Mucosa of rectum (tissue), 2 donors: Measurements from ENCODE around the gene CRKL.

Source experiments
- H3K27ac ChIP-seq, 2 donors: one replicate each; pipeline ENCODE4 v1.7.0; 2013; ENCODE audit warnings: inconsistent platforms in 2 of 2, low read depth in 2 of 2, low read length in 2 of 2
- H3K27me3 ChIP-seq, 2 donors: one replicate each; pipeline ENCODE4 v1.7.0; 2013; ENCODE audit warnings: low read length in 2 of 2; ENCODE audit not compliant: control insufficient read depth in 2 of 2, insufficient read depth in 2 of 2
- H3K36me3 ChIP-seq, 2 donors: one replicate each; pipeline ENCODE4 v1.7.0; 2013; ENCODE audit warnings: low read length in 2 of 2; ENCODE audit not compliant: control insufficient read depth in 2 of 2, insufficient read depth in 2 of 2
- H3K4me1 ChIP-seq, 2 donors: one replicate each; pipeline ENCODE4 v1.7.0; 2013; ENCODE audit warnings: low read length in 2 of 2, mild to moderate bottlenecking in 1 of 2; ENCODE audit not compliant: control insufficient read depth in 2 of 2, insufficient read depth in 2 of 2
- H3K4me3 ChIP-seq, 2 donors: one replicate each; pipeline ENCODE4 v1.7.0; 2013; ENCODE audit warnings: low read length in 2 of 2
- H3K9ac ChIP-seq, 2 donors: one replicate each; pipeline ENCODE4 v1.7.0; 2013; ENCODE audit warnings: low read length in 2 of 2, low read depth in 1 of 2, mild to moderate bottlenecking in 1 of 2
- H3K9me3 ChIP-seq, 2 donors: one replicate each; pipeline ENCODE4 v1.7.0; 2013; ENCODE audit warnings: low read length in 2 of 2; ENCODE audit not compliant: control insufficient read depth in 2 of 2
- donor health status: healthy.
- donor health status: Normal muscosa, but diverticular disease.

The CRKL gene, protein sequence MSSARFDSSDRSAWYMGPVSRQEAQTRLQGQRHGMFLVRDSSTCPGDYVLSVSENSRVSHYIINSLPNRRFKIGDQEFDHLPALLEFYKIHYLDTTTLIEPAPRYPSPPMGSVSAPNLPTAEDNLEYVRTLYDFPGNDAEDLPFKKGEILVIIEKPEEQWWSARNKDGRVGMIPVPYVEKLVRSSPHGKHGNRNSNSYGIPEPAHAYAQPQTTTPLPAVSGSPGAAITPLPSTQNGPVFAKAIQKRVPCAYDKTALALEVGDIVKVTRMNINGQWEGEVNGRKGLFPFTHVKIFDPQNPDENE

DNA sequence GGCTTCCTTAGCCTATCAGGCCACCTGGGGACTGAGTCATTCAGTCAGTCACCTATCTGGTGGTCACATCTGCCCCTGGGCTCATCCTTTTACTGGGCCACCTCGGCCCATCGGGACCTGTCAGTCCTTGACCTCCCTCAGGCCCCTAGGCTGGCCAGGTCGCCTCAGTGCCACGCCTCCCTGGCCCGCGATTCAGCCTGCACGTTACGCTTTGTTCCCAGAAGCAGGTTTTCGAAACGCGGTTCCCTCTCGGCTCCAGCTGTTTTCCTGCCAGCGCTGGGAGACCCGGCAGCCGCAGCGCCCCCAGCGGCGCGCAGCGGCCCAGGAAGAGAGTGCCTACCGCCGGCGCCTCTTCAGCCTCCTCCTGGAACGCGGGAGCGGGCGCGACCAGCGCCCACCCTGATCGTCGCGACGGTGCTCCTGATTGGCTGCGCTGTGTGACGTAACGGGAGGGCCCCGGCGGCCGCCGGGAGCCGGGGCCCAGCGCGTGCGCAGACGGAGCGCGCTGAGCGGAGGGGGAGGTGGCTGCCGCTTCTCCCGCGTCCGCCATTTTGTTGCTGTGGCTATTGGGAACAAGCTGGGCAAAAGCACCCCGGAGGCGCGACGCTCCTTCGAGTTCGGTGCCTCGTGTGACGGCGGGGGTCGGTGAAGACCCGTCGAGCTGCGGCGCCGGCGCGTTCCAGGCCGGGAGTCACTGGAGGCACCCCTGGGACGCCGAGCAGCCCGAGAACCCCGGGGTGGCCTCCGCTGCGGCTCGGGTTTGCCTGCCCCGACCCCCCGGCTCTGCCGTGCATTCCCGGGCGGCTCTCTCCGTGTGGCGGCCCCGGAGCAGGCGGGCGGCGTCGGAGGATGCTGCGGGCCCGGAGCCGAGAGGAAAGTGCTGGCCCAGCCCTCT is at the start of gene CRKL:
Gene CRKL, plus strand, starts transcription at position 492 of the 895 bp plus-strand sequence. CDS start 528 bp downstream, outside the sequence.
- H3K9ac ChIP-seq = peak within 1 kb of the TSS; percentile 93 to 99

GRCh38 chr22:20868025-20868962 is 48.9 kb upstream of the CRKL start:
- peaks cover 12 to 16% of the 10 kb centered on the region in 2 donors for H3K36me3 ChIP-seq
- H3K4me3 ChIP-seq = no peak overlapping the region
- no peaks in the 10 kb centered on the region for H3K27me3 ChIP-seq
- peak overlapping the region in 1 of 2 donors; percentile 25 for H3K9ac ChIP-seq
- H3K4me1 ChIP-seq = peaks cover 24 to 26% of the 10 kb centered on the region in 2 donors
- peak overlapping the region; percentile 89 to 90 for H3K27ac ChIP-seq
- H3K9me3 ChIP-seq = no peaks in the 10 kb centered on the region

More for the DNA sequence above, at the start of gene CRKL:
- Histone ChIP-seq H3K27ac (peak within 1 kb of the TSS; percentile 96 to 97), H3K9me3 (no peaks in the 10 kb centered on the region), H3K4me3 (peak within 1 kb of the TSS; percentile 97 to 99), H3K27me3 (no peaks in the 10 kb centered on the region), H3K4me1 (peaks cover 20% of the 10 kb centered on the region in 2 donors), H3K36me3 (no peaks in the 10 kb centered on the region)

GRCh38 chr22:20869234-20869633 is 48.0 kb upstream of the CRKL start:
- H3K27ac ChIP-seq = no peak overlapping the region

DNA sequence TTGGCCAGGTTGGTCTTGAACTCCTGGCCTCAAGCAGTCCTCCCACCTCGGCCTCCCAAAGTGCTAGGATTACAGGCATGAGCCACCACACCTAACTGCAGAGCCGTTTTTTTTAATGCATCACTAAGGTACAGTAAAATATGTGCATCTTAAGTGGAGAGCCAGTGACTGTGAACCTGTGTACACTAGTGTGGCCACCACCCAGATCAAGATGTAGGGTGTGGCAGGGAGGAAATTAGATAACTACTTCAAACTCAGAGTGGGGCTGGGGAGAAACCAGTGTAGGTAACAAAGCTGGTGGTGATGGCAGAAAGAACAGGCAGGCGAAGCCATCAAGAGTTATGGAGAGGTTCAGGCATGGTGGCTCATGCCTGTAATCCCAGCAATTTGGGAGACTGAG is 44.0 kb upstream of the CRKL start:
- no peaks in the 10 kb centered on the region for H3K9me3 ChIP-seq
- H3K4me1 ChIP-seq = peaks cover 2% of the 10 kb centered on the region in 2 donors
- H3K9ac ChIP-seq = no peak overlapping the region
- peaks cover 17 to 20% of the 10 kb centered on the region in 2 donors for H3K36me3 ChIP-seq
- H3K4me3 ChIP-seq = no peak overlapping the region
- H3K27me3 ChIP-seq = no peaks in the 10 kb centered on the region
- no peak overlapping the region for H3K27ac ChIP-seq

More at GRCh38 chr22:20869234-20869633, 48.0 kb upstream of the CRKL start:
- no peak overlapping the region for H3K9ac ChIP-seq
- H3K4me1 ChIP-seq = peaks cover 24 to 26% of the 10 kb centered on the region in 2 donors
- H3K4me3 ChIP-seq = no peak overlapping the region
- no peaks in the 10 kb centered on the region for H3K27me3 ChIP-seq
- peaks cover 11 to 15% of the 10 kb centered on the region in 2 donors for H3K36me3 ChIP-seq
- no peaks in the 10 kb centered on the region for H3K9me3 ChIP-seq

GRCh38 chr22:20875296-20875695 is 41.9 kb upstream of the CRKL start:
- Histone ChIP-seq H3K27ac (no peak overlapping the region), H3K36me3 (peaks cover 15 to 18% of the 10 kb centered on the region in 2 donors), H3K4me3 (no peak overlapping the region), H3K9me3 (no peaks in the 10 kb centered on the region), H3K9ac (no peak overlapping the region), H3K27me3 (no peaks in the 10 kb centered on the region), H3K4me1 (no peaks in the 10 kb centered on the region)

- Histone ChIP-seq H3K36me3 (peaks cover 14 to 31% of the 10 kb centered on the region in 2 donors), H3K4me3 (no peak overlapping the region), H3K4me1 (no peaks in the 10 kb centered on the region), H3K27ac (no peak overlapping the region), H3K9ac (no peak overlapping the region), H3K27me3 (no peaks in the 10 kb centered on the region), H3K9me3 (no peaks in the 10 kb centered on the region)
These were observed 39.5 kb upstream of the CRKL start for GRCh38 chr22:20877715-20878114.

- peaks cover 19 to 44% of the 10 kb centered on the region in 2 donors for H3K36me3 ChIP-seq
These were observed 36.0 kb upstream of the CRKL start for GRCh38 chr22:20881231-20881630.

DNA sequence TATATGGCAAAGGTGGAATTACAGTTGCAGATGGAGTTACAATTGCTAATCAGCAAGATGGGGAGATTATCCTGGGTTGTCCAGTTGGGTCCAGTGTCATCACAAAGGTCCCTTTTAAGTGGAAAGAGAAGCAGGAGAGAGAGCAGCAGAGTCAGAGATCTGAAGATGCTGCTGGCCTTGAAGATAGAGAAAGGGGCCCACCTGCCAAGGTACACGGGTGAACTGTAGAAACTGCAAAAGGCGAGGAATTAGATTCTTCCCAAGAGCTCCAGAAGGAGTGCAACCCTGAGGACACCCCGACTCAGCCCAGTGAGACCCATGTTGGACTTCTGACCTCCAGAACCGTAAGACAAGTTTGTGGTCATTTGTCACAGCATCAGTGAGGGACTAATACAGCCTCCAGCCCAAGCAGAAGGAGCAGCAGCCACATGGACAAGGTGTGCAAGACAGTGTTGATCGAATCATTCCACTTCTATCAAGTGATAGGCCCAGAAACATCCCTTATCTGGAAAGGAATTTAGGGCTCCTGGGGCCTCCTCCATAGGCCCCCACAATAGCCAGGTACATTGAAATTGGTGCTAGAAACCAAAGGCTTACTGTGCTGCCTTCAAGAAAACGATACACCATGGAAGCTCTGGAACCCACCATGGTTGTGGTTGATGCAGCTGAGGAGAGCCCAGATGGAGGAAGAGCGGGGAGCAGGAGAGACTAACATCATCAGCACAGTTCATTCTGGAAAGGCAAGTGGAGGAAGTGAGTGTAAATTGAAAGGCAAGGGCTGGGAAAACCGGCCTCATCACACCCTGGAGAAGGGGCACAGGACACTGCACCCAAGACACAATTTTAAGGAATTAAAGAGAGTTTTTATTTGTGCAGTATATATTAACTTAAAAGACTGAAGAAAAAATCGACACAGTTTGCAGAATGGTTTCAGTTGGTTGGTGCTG is 35.1 kb upstream of the CRKL start:
- H3K9ac ChIP-seq = no peak overlapping the region
- H3K4me1 ChIP-seq = peaks cover 7 to 14% of the 10 kb centered on the region in 2 donors
- no peaks in the 10 kb centered on the region for H3K9me3 ChIP-seq
- H3K36me3 ChIP-seq = peaks cover 19 to 44% of the 10 kb centered on the region in 2 donors
- no peak overlapping the region for H3K27ac ChIP-seq
- no peaks in the 10 kb centered on the region for H3K27me3 ChIP-seq
- no peak overlapping the region for H3K4me3 ChIP-seq

More at GRCh38 chr22:20881231-20881630, 36.0 kb upstream of the CRKL start:
- Histone ChIP-seq H3K27me3 (no peaks in the 10 kb centered on the region), H3K9me3 (no peaks in the 10 kb centered on the region), H3K4me3 (no peak overlapping the region), H3K27ac (no peak overlapping the region), H3K4me1 (peaks cover 7 to 14% of the 10 kb centered on the region in 2 donors), H3K9ac (no peak overlapping the region)

- H3K36me3 ChIP-seq = peaks cover 23 to 46% of the 10 kb centered on the region in 2 donors
- no peak overlapping the region for H3K27ac ChIP-seq
- no peaks in the 10 kb centered on the region for H3K27me3 ChIP-seq
- H3K4me1 ChIP-seq = peaks cover 7 to 14% of the 10 kb centered on the region in 2 donors
- no peaks in the 10 kb centered on the region for H3K9me3 ChIP-seq
- no peak overlapping the region for H3K9ac ChIP-seq
- H3K4me3 ChIP-seq = no peak overlapping the region
These were observed 34.4 kb upstream of the CRKL start for GRCh38 chr22:20882855-20883254.
